OCI-LY3 (cell line): ENCODE data around the gene IFT57.

Source experiments
- CTCF ChIP-seq: fragments of 200-600, 300-600 bp; sonication (generic); IDR thresholded peaks from 2 replicates; pipeline ENCODE4 v1.5.1; 2014; ENCODE audit warnings: antibody characterized with exemption, low read length, low read depth
- EZH2phosphoT487 ChIP-seq: fragments of 200-600 bp; shearing (Covaris generic); IDR thresholded peaks from 2 replicates; pipeline ENCODE4 v1.6.1; 2018; ENCODE audit warnings: antibody characterized with exemption, mixed run types, low read depth

GRCh38 chr3:108221393-108221792 is 831 bp downstream of the IFT57 start:
- TF ChIP-seq CTCF (no peak), EZH2phosphoT487 (no peak)
